ENCODE data around the gene FAM43A. TPM values are rescaled to one million over a fixed set of nuclear protein-coding genes. Genes with fewer than 3 reads are reported as not detected.

The FAM43A gene
- total and polyA plus RNA-seq, 10 of the 15 experiments (the other 5 are each of a cell fraction or from before 2014, with no cell fraction given): 0.27 to 5.0 (median 1.1) TPM

- TF ChIP-seq, protein P1, sequence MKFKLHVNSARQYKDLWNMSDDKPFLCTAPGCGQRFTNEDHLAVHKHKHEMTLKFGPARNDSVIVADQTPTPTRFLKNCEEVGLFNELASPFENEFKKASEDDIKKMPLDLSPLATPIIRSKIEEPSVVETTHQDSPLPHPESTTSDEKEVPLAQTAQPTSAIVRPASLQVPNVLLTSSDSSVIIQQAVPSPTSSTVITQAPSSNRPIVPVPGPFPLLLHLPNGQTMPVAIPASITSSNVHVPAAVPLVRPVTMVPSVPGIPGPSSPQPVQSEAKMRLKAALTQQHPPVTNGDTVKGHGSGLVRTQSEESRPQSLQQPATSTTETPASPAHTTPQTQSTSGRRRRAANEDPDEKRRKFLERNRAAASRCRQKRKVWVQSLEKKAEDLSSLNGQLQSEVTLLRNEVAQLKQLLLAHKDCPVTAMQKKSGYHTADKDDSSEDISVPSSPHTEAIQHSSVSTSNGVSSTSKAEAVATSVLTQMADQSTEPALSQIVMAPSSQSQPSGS (IDR thresholded peaks at IDR 0.05; ENCODE audit: low read length): peak; percentile 54; the same call in 1 of the 2 replicates
- TF ChIP-seq BHLHE40 (IDR thresholded peaks at IDR 0.05; ENCODE audit: borderline replicate concordance in 1 of 2, low read depth in 2 of 2, low read length in 1 of 2) (0 out of 4 replicates have a peak, but pooled peaks of 1 of the 2 experiments have one; percentile 13), ZNF622 (IDR thresholded peaks at IDR 0.05) (no peak), EP300 (IDR thresholded peaks at IDR 0.05; ENCODE audit: borderline replicate concordance in 1 of 2, control insufficient read depth in 1 of 2, low read depth in 2 of 2, low read length in 2 of 2) (peak; percentile 52 to 66; a peak in 2 of 4 replicates), MTA2 (IDR thresholded peaks at IDR 0.05; ENCODE audit: low read depth) (peak; percentile 79), CREM (IDR thresholded peaks at IDR 0.05; ENCODE audit: low read depth) (peak; percentile 81)
Observed at GRCh38 chr3:194654443-194654842, 31.2 kb upstream of the FAM43A start (continued).

GRCh38 chr3:194657439-194657838 is 28.2 kb upstream of the FAM43A start:
- 78% methylated on average over 7 of the region's 7 CpGs for WGBS (ENCODE audit: insufficient coverage, insufficient replicate concordance, low lambda C conversion rate, missing lambda C conversion rate)
- no peak overlapping the region for H3K27ac ChIP-seq (ENCODE audit: control insufficient read depth, insufficient read depth)
- no peaks in the 10 kb centered on the region for H3K9me3 ChIP-seq (replicated peaks; ENCODE audit: control insufficient read depth, insufficient read depth, low read length)
- RAD21 ChIA-PET (ENCODE audit: unreplicated experiment): no interaction called here
- H3K4me3 ChIP-seq: no peak overlapping the region
- SMC1A ChIA-PET (ENCODE audit: uncharacterized antibody, unreplicated experiment): no interaction called here
- H2AFZ ChIP-seq (ENCODE audit: control insufficient read depth, low read depth, low read length): no peak overlapping the region
- no peaks in the 10 kb centered on the region for H3K27me3 ChIP-seq (replicated peaks in 1 of 2; ENCODE audit: control insufficient read depth in 2 of 2, insufficient read depth in 2 of 2, low read length in 1 of 2)
- peaks cover 3% of the 10 kb centered on the region for H3K79me2 ChIP-seq (ENCODE audit: control insufficient read depth, insufficient read depth, low read length)
- in situ Hi-C loops (cut with MboI) (no loop called here), intact Hi-C loops (cut with micrococcal nuclease; ENCODE audit: unreplicated experiment) (no loop called here)
- H3K36me3 ChIP-seq (ENCODE audit: control insufficient read depth in 2 of 2, insufficient read depth in 2 of 2, low read length in 1 of 2): peaks cover 7 to 18% of the 10 kb centered on the region in 2 experiments; a peak in 3 of 4 replicates
- no peak for FAIRE-seq
- no peak for DNase-seq (ENCODE audit: low read depth, low spot score)
- peaks cover 8% of the 10 kb centered on the region; the same call in 1 of the 2 replicates for H3K4me1 ChIP-seq (ENCODE audit: control insufficient read depth, insufficient read depth, low read length)
- CTCF ChIA-PET: interaction anchor here (1.3 kb wide), 1 partner anchor 15 kb away, joined by 6 read pairs; the partner anchor contains the start of gene LSG1
- no peaks in the 10 kb centered on the region for H4K20me1 ChIP-seq (ENCODE audit: control insufficient read depth, insufficient read depth)
- POLR2A ChIA-PET: no interaction called here
- no peak overlapping the region for H3K4me2 ChIP-seq (ENCODE audit: control insufficient read depth, insufficient read depth)
- no peak overlapping the region for H3K9ac ChIP-seq (ENCODE audit: control insufficient read depth, insufficient read depth, low read length)
- no peak for ATAC-seq
- BruUV-seq (replicated peaks): no TSS peak
- TF ChIP-seq RELA (IDR thresholded peaks at IDR 0.05; ENCODE audit: borderline replicate concordance, partially characterized antibody) (no peak), EP300 (IDR thresholded peaks at IDR 0.05; ENCODE audit: borderline replicate concordance in 1 of 2, control insufficient read depth in 1 of 2, low read depth in 2 of 2, low read length in 2 of 2) (no peak), BMI1 (IDR thresholded peaks at IDR 0.05; ENCODE audit: borderline replicate concordance) (no peak), ETV6 (conservative IDR thresholded peaks at IDR 0.05 in 1 of 2, IDR thresholded peaks at IDR 0.05 in 1 of 2; ENCODE audit: borderline replicate concordance in 1 of 2, low read depth in 1 of 2) (no peak), MEF2A (IDR thresholded peaks at IDR 0.05; ENCODE audit: insufficient read depth, low read depth, low read length) (no peak), RBBP5 (conservative IDR thresholded peaks at IDR 0.05) (no peak), CHD1 (IDR thresholded peaks at IDR 0.05; ENCODE audit: low read depth, low read length) (no peak), CEBPB (IDR thresholded peaks at IDR 0.05; ENCODE audit: borderline replicate concordance in 1 of 2, low read depth in 2 of 2, low read length in 2 of 2) (no peak), SUZ12 (IDR thresholded peaks at IDR 0.05; ENCODE audit: unreplicated experiment) (no peak), NR2F1 (conservative IDR thresholded peaks at IDR 0.05) (no peak), DPF2 (IDR thresholded peaks at IDR 0.05) (no peak), CEBPZ (IDR thresholded peaks at IDR 0.05; ENCODE audit: low read depth, low read length) (no peak)
- TF ChIP-seq, protein P2, sequence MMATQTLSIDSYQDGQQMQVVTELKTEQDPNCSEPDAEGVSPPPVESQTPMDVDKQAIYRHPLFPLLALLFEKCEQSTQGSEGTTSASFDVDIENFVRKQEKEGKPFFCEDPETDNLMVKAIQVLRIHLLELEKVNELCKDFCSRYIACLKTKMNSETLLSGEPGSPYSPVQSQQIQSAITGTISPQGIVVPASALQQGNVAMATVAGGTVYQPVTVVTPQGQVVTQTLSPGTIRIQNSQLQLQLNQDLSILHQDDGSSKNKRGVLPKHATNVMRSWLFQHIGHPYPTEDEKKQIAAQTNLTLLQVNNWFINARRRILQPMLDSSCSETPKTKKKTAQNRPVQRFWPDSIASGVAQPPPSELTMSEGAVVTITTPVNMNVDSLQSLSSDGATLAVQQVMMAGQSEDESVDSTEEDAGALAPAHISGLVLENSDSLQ (IDR thresholded peaks at IDR 0.05): no peak

Measured in GM12878 (cell line).